Left ventricle myocardium inferior (tissue), 1 donor: ENCODE results near the gene AP3B1. TPM values are rescaled to one million over a fixed set of nuclear protein-coding genes. Genes with fewer than 3 reads are reported as not detected.
A peak's percentile ranks its signal among the peaks of the same experiment; 100 is the strongest.

Experiments
- DNase-seq: peaks from one replicate; pipeline ENCODE4 v3.0.0-alpha.2; 2020
- H3K27ac ChIP-seq: fragments of 200-600 bp; replicated peaks from 2 replicates; pipeline ENCODE4 v1.8.0; 2021
- H3K27me3 ChIP-seq: fragments of 200-600 bp; 2 replicates; pipeline ENCODE4 v1.8.0; 2021; ENCODE audit warnings: low read depth
- H3K36me3 ChIP-seq: fragments of 200-600 bp; 2 replicates; pipeline ENCODE4 v1.8.0; 2021
- H3K4me1 ChIP-seq: fragments of 200-600 bp; 2 replicates; pipeline ENCODE4 v1.8.0; 2021
- H3K4me3 ChIP-seq: fragments of 200-600 bp; 2 replicates; pipeline ENCODE4 v1.8.0; 2021; ENCODE audit warnings: mild to moderate bottlenecking, moderate library complexity
- H3K9me3 ChIP-seq: fragments of 200-600 bp; replicated peaks from 2 replicates; pipeline ENCODE4 v1.8.0; 2021
- CTCF ChIP-seq: fragments of 200-600 bp; IDR thresholded peaks from 2 replicates; pipeline ENCODE4 v1.8.0; 2021; ENCODE audit warnings: antibody characterized with exemption, mild to moderate bottlenecking, borderline replicate concordance
- intact Hi-C: fragments of 100-400 bp; cut with micrococcal nuclease; formaldehyde crosslinking; loops from one replicate; pipeline ENCODE4 v1.11.0; 2022
- total RNA-seq: library from RNA; stranded (reverse); fragmentation: NEBNext Ultra II Directional; extraction: Animal tissue kit (Norgen Biotek cat#: 25700); gene quantifications from one replicate; pipeline ENCODE4 v1.2.1, GENCODE V29; 2021
- donor health status: DM: no; HTN: yes; CAD: no; lungs with severe emphysema.

The AP3B1 gene
- total RNA-seq, 1 donor from 2014 or later, result 22.0 TPM

GRCh38 chr5:78300464-78301045, 6.1 kb upstream of the AP3B1 start:
- H3K4me3 ChIP-seq, result no peak overlapping the region
- H3K27me3 ChIP-seq, result no peaks in the 10 kb centered on the region
- no peak overlapping the region for H3K27ac ChIP-seq
- no peaks in the 10 kb centered on the region for H3K36me3 ChIP-seq
- no peaks in the 10 kb centered on the region for H3K9me3 ChIP-seq
- peaks cover 4% of the 10 kb centered on the region for H3K4me1 ChIP-seq
- intact Hi-C loops, result no loop called here
- DNase-seq, result no peak
- peak; percentile 36 for TF ChIP-seq CTCF

GRCh38 chr5:78295035-78295961, 800 bp upstream of the AP3B1 start:
- Histone ChIP-seq H3K27me3 (no peaks in the 10 kb centered on the region), H3K4me1 (peaks cover 42% of the 10 kb centered on the region), H3K4me3 (peak overlapping the region; percentile 87), H3K27ac (peak overlapping the region; percentile 86), H3K36me3 (no peaks in the 10 kb centered on the region), H3K9me3 (no peaks in the 10 kb centered on the region)
- DNase-seq, result peak; percentile 18
- peak; percentile 23 for TF ChIP-seq CTCF
- intact Hi-C loops, result loop anchor here (2.0 kb wide), 1 partner anchor 66 kb away; the partner anchor contains the start of gene SCAMP1

GRCh38 chr5:78293851-78294247, 649 bp downstream of the AP3B1 start:
- intact Hi-C loops, result loop anchor here (2.0 kb wide), 1 partner anchor 67 kb away; the partner anchor contains the start of gene SCAMP1
- Histone ChIP-seq H3K27ac (peak overlapping the region; percentile 86), H3K27me3 (no peaks in the 10 kb centered on the region), H3K36me3 (no peaks in the 10 kb centered on the region), H3K4me3 (peak overlapping the region; percentile 87), H3K4me1 (peaks cover 49% of the 10 kb centered on the region), H3K9me3 (no peaks in the 10 kb centered on the region)
- no peak for DNase-seq
- no peak for TF ChIP-seq CTCF

GRCh38 chr5:78291687-78292086, 2.8 kb downstream of the AP3B1 start:
- no peak overlapping the region for H3K4me3 ChIP-seq
- H3K36me3 ChIP-seq, result no peaks in the 10 kb centered on the region
- no peaks in the 10 kb centered on the region for H3K27me3 ChIP-seq
- peaks cover 60% of the 10 kb centered on the region for H3K4me1 ChIP-seq
- no peak overlapping the region for H3K27ac ChIP-seq
- intact Hi-C loops, result no loop called here
- H3K9me3 ChIP-seq, result no peaks in the 10 kb centered on the region
- DNase-seq, result no peak
- no peak for TF ChIP-seq CTCF

- no peak for DNase-seq
- H3K27me3 ChIP-seq, result no peaks in the 10 kb centered on the region
- no peaks in the 10 kb centered on the region for H3K9me3 ChIP-seq
- H3K27ac ChIP-seq, result no peak overlapping the region
- peaks cover 49% of the 10 kb centered on the region for H3K4me1 ChIP-seq
- no peak overlapping the region for H3K4me3 ChIP-seq
- intact Hi-C loops, result no loop called here
- no peaks in the 10 kb centered on the region for H3K36me3 ChIP-seq
- TF ChIP-seq CTCF, result no peak
Observed at GRCh38 chr5:78289911-78290310, 4.6 kb downstream of the AP3B1 start.
